ENCODE measurements around the gene MLNR.

Gene MLNR

DNA sequence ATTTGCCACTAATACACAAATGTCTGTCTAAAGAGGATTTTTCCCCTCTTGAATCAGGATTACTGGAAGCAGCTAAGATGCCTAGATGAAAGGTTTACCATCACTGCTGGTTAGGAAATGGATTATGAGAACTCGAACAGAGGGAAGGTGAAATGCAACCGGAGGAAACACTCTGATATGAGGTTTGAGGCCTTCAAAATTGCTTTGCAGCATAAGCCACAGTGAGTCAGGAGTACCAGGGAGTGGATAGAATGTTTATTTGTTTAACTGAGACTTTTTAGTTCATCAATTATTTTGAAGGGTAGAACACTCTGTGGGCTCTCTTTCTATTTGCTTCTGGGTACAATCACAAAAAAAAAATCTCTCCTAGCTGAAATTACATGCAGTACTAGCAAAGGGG lies 45.7 kb downstream of the MLNR start:
- Histone ChIP-seq H3K4me3 (ENCODE audit: control insufficient read depth in 1 of 7, extremely low read depth in 1 of 7, insufficient read depth in 4 of 7, low read depth in 2 of 7, low read length in 6 of 7) (peak overlapping the region in 1 of 7 experiments; percentile 30), H3K27me3 (replicated peaks in 2 of 5; ENCODE audit: control insufficient read depth in 4 of 5, insufficient read depth in 5 of 5, low read length in 4 of 5) (no peaks in the 10 kb centered on the region), H3K36me3 (ENCODE audit: control insufficient read depth in 4 of 4, insufficient read depth in 4 of 4, low read length in 3 of 4) (peaks cover 23 to 38% (median 30%) of the 10 kb centered on the region in 4 experiments), H3K4me1 (ENCODE audit: control extremely low read depth in 1 of 4, control insufficient read depth in 4 of 4, insufficient read depth in 4 of 4, low read length in 3 of 4) (peaks cover 0 to 11% (median 3%) of the 10 kb centered on the region in 4 experiments), H3K27ac (ENCODE audit: insufficient read depth in 1 of 2, low read depth in 1 of 2, low read length in 2 of 2, poor library complexity in 1 of 2, severe bottlenecking in 2 of 2) (peak overlapping the region; percentile 16 to 78), H3K9me3 (ENCODE audit: control extremely low read depth in 1 of 5, control insufficient read depth in 4 of 5, insufficient read depth in 2 of 5, low read depth in 1 of 5, low read length in 4 of 5) (no peaks in the 10 kb centered on the region)
- DNase-seq = peak in 2 of 3 donors; percentile 61 to 71
- 0% methylated on average over 2 of the region's 2 CpGs for WGBS (ENCODE audit: insufficient coverage)
- ChIA-PET CTCF (interaction anchor here (0.6 to 4.3 kb wide), 5 partner anchors 14 to 123 kb away, joined by 3 to 42 read pairs (median 4); partner anchors contain the start of gene CDADC1), POLR2A (interaction anchor here (0.9 kb wide), 1 partner anchor 18 kb away, joined by 4 read pairs; the partner anchor contains the start of gene CDADC1)

DNA sequence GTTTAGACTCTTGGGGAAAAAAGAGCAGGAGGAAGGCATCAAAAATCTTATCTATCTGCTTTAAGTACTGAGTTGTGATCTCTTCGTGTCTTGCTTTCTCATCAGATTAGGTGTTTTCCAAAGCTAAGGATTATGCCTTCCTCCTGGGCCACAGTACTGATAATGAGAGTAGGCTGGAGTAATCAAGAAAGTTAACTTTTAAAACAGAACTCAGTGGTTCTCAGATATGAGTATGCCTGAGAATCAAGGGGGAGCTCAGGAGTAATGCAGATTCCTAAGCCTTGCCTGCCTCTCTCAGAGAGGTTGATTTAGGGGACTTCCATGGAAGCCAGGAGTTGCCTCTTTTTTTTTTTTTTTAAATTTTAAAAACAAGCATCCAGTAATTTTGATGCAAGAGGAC lies 51.1 kb downstream of the MLNR start:
- no peak overlapping the region for H3K4me3 ChIP-seq (ENCODE audit: control insufficient read depth in 1 of 7, extremely low read depth in 1 of 7, insufficient read depth in 4 of 7, low read depth in 2 of 7, low read length in 6 of 7)

More for the DNA sequence above, 51.1 kb downstream of the MLNR start:
- Histone ChIP-seq H3K4me1 (ENCODE audit: control extremely low read depth in 1 of 4, control insufficient read depth in 4 of 4, insufficient read depth in 4 of 4, low read length in 3 of 4) (peaks cover 0 to 8% (median 3%) of the 10 kb centered on the region in 4 experiments), H3K36me3 (ENCODE audit: control insufficient read depth in 4 of 4, insufficient read depth in 4 of 4, low read length in 3 of 4) (peaks cover 13 to 15% (median 14%) of the 10 kb centered on the region in 4 experiments), H3K27me3 (replicated peaks in 2 of 5; ENCODE audit: control insufficient read depth in 4 of 5, insufficient read depth in 5 of 5, low read length in 4 of 5) (no peaks in the 10 kb centered on the region), H3K27ac (ENCODE audit: insufficient read depth in 1 of 2, low read depth in 1 of 2, low read length in 2 of 2, poor library complexity in 1 of 2, severe bottlenecking in 2 of 2) (peak overlapping the region in 1 of 2 experiments; percentile 11), H3K9me3 (ENCODE audit: control extremely low read depth in 1 of 5, control insufficient read depth in 4 of 5, insufficient read depth in 2 of 5, low read depth in 1 of 5, low read length in 4 of 5) (no peaks in the 10 kb centered on the region)
- 78% methylated on average over 1 of the region's 1 CpG for WGBS (ENCODE audit: insufficient coverage)
- ChIA-PET CTCF (interaction anchor here (0.8 to 2.7 kb wide), 8 partner anchors 9 to 172 kb away, joined by 3 to 13 read pairs (median 4); no protein-coding TSS in a partner anchor), POLR2A (no interaction called here)
- no peak for DNase-seq

Data from common myeloid progenitor, CD34-positive (primary cell).